GM12872 (cell line): Measurements from ENCODE around the gene ELMO1.

Source experiments
- TF ChIP-seq, protein P1 (sequence below): IDR thresholded peaks from 3 replicates; pipeline ENCODE4 v1.5.1; 2011; ENCODE audit warnings: low read depth, mild to moderate bottlenecking, low read length, moderate library complexity; ENCODE audit not compliant: insufficient read depth

ELMO1 gene

DNA sequence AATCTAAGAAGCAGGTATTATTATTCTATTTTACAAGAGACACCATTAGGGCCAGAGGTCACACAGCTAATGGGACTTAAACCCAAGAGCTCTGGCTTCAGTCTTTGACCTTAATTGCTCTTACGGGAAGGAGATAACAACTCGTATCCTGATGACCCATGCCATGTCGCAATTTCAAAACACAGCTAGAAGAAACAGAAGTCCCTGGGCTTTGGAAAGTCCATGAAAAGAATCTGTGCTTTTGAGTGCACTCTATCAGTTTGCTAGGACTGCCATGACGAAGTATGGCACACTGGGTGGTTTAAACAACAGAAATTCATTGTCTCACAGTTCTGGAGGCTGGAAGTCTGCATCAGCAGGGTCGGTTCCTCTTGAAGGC is 476.5 kb downstream of the ELMO1 start:
- TF ChIP-seq, protein P1, sequence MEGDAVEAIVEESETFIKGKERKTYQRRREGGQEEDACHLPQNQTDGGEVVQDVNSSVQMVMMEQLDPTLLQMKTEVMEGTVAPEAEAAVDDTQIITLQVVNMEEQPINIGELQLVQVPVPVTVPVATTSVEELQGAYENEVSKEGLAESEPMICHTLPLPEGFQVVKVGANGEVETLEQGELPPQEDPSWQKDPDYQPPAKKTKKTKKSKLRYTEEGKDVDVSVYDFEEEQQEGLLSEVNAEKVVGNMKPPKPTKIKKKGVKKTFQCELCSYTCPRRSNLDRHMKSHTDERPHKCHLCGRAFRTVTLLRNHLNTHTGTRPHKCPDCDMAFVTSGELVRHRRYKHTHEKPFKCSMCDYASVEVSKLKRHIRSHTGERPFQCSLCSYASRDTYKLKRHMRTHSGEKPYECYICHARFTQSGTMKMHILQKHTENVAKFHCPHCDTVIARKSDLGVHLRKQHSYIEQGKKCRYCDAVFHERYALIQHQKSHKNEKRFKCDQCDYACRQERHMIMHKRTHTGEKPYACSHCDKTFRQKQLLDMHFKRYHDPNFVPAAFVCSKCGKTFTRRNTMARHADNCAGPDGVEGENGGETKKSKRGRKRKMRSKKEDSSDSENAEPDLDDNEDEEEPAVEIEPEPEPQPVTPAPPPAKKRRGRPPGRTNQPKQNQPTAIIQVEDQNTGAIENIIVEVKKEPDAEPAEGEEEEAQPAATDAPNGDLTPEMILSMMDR = no peak

DNA sequence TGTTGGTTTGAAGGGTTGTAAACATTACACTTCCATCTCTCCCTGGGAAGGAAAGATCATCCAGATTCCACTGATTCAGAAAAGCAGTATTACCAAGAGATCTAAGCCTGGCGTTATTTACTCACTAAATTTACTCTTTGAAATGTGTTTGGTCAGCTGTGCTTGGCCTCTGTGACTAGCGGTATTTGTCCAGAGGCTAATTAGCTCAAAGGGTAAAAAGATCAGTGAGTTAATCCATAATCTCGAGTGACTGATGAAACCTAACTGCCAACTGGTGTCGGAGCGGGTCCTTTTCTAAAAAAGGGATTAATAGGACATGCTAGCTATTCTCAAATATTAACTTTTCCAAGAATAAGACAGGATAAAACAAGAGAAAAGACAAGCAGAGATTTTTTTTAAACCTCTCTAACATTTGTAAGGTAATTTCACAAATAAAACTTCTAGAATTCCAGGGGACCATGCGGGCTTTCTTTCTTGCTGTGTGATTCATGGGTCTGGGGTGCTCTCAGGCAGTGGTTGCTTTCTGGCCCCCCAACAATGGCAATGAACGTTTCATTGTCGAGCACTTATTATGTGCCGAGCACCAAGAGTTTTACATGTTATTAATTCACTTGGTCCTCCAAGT is 477.0 kb downstream of the ELMO1 start:
- TF ChIP-seq, protein P1 = no peak

DNA sequence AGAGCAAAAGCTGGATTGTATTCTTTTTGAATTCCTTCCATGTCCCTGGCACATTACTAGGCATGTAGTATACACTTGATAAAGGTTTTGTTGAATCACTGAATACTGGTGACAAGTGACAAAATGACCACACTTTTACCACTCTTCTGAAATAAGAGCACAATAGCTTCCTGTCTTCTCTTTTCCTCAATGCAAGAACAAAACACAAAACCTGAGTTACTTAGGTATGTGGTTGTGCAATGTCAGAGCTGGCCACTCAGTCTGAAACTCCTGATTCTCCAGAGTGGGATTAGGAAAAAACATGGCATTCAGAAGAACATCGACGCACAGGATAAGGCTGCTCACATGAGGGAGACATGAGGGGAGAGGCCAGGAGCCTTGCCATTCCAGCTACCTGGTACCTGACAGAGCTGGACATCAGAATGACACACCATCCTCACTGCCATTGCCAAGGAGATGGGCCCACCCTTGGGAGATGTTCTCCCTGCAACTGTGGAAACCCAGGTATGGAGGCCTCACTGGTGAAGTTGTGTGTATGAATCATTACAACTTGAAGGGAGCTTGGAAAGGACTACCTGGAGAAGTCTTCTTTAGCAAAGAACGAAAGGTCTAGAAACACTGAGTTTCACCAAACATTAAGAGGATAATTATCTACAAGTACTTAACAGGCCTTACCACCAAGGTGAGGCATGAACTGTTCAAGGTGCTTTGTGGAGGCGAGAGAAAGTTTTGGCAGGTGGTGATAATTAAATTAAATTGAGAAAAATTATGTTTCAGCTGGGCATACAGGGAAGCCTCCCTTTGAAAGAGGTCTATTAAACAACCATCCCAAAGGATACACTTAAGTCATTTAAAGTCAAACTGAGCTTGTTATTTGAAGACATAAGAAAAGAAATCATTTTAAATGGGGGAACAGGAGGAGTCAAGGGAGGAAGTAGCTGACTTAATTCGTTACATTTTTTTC is 477.8 kb downstream of the ELMO1 start:
- TF ChIP-seq, protein P1 = no peak

DNA sequence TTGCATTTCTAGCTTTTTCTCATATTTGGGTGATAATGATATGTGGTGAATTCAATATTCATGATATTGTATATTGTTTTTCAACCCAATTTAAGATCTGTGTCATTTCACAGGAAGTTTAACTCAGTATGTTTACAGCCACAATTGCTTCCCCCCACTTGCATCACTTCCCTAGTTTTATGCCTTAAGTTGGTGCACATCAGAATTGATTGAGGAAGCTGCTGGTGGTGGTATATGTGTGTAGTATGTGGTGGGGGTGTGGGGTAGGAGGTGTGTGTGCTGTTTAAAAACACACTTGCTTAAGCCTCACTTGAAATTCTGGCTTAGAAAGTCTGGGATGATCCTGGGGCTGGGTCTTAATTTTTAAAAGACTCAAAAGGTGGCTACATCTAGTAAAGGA is 479.3 kb downstream of the ELMO1 start:
- TF ChIP-seq, protein P1 = no peak

DNA sequence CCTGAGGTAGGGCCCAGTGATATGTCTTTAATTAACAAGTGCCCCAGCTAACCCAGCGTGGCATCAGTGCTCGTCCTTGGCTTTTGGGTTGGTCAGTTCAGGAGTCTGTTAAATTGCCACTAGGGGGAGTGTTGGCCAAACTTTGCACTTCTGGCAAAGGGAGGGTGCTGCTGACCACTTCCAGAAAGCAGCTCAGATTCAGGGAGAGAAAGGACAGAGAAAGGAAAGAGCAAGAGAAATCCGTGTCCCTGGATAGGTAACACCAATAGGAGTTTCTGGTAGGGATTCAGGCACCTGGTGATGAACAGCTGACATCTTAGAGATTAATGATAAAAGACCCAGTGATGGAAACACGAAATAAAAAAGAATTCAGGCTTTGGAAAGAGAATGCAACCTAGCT is 481.3 kb downstream of the ELMO1 start:
- TF ChIP-seq, protein P1 = peak; percentile 78

DNA sequence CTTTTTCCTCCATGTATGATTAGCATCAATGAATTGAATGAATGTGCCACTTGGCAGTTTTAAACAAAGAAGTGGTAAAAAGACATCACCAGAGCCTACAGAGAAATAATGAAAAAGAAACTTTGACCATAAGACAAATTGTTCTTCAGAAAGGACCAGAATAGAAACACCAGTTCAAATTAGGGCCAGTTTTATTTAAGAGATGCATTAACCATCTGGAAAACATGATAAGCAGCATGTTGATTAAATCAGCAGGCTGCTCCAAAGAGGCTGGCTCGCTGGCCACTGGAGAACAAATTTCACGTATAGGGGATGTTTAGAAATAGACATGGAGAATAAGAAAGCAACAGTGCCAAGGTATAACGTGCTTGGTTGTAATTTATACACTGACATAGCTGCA is 482.0 kb downstream of the ELMO1 start:
- TF ChIP-seq, protein P1 = no peak

DNA sequence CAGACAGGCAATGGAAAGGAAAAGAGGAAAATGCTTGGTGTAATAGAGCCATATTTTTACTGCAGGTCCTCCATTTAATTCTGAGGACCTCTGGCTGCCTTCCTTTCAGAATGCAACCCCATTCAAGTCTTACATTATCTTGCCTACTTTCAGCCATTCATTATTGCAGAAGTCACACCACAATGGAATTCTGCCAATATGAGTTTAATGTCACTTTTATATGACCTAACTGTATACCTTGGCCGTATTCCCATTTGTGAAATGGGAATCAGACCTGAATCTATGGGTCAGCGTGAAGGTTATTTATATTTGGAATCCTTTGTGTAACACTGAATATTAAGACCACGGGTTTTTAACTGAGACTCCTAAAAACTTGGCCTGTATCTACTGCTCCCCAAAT is 482.6 kb downstream of the ELMO1 start:
- TF ChIP-seq, protein P1 = no peak
